Measurements from ENCODE around the gene TRMT61A.
A peak's percentile ranks its signal among the peaks of the same experiment; 100 is the strongest.

The TRMT61A gene

DNA sequence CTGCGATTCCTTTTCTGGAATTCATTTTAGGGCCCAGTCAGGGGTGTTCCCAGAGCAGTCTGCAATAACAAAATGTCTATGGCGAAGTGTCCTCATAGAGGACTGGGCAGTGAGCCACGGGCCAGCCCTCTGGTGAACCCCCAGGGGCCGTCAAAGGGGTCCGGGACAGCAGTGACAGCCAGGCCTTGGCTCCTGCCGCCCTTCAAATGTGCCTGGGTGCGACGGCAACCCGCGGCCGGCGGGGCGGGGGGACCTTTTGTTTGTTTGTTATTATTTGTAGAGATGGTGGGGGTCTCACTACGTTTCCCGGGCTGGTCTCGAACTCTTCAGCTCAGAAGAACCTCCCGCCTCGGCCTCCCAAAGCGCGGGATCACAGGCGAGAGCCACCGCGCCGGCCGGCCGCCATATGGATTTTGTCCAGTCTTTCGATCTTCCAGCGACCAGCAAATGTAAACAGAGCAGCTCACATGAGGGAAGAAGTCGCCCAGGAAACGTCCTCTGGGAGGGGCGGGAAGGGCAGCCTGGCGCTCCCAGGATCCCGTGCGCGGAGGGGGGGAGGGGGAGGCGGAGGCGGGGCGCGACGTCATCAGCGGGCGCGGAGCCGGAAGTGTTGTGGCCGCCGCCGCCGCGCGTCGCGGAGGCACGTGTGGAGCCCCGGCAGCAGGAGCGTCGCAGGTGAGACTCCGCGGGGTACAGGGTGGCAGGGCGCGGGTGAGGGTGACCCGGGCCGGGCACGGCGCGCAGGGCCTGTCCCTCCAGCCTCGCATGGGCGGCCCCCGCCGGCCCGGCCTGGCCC, at the start of gene TRMT61A:
Gene TRMT61A, plus strand, starts transcription at position 610 of the 796 bp plus-strand sequence. CDS start 783 bp downstream, outside the sequence.
- DNase-seq (ENCODE audit: low read depth), result peak; percentile 44

DNA sequence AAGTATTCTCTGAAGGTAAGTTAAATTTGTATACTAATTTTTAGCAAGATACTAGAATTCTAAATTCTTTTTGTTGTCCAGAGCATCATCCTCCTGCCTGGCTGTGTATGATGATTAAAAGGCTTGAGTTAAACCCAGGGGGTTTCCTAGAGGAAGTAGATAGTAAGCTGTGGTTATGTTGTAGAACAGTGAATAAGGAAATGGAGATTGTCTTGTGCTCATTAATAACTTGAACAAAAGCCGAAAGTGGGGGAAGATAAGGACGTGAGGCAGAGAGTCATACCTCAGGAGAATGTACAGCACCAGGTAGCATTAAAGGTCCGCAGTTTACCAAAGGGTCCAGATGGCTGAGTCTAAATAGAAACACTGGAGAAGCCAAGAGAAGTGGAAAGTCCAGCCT, 48.4 kb upstream of the TRMT61A start:
- no peak for DNase-seq (ENCODE audit: low read depth)

DNA sequence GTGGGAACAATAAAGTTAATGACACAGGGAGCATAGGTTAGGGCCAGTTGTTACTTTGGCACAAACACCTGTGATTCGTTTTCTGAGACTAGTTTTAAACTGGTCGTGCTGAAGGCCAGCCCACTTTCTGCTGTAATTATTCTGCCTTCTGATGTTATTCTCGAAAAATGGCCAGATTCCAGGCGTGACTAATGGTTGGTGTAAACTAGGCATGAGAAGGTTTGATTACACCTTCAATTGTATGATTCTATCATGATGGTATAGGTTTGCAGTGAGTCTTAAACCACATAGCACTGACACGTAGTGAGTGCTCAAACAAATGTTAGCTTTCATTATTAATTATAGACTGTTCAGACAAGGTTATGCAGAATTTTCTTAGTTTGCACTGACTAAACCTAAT, 45.4 kb upstream of the TRMT61A start:
- no peak for DNase-seq (ENCODE audit: low read depth)

GRCh38 chr14:103485504-103485903, 43.5 kb upstream of the TRMT61A start:
- DNase-seq (ENCODE audit: low read depth), result no peak

DNA sequence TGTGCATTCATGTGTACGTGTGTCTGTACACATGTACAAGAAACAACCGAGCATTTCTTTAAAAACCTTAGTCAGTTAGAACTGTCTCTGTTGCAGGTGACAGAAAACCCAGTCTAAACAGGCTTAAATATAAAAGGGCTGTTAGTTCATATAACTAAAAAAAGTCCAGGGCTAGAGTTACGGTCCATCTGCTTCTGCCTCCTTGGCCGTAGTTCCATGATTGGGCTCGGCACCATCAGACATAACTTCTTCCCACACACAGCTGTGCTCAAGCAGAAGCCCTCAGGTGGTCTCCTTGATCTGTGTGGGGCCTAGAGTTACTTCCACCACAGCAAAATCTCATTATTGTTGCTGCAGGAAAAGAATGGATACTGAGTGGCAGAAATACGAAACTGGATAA, 40.9 kb upstream of the TRMT61A start:
- no peak for DNase-seq (ENCODE audit: low read depth)

GRCh38 chr14:103488960-103489359, 40.0 kb upstream of the TRMT61A start:
- DNase-seq (ENCODE audit: low read depth), result no peak

- no peak for DNase-seq (ENCODE audit: low read depth)
These were observed 39.4 kb upstream of the TRMT61A start for GRCh38 chr14:103489621-103490020.

DNA sequence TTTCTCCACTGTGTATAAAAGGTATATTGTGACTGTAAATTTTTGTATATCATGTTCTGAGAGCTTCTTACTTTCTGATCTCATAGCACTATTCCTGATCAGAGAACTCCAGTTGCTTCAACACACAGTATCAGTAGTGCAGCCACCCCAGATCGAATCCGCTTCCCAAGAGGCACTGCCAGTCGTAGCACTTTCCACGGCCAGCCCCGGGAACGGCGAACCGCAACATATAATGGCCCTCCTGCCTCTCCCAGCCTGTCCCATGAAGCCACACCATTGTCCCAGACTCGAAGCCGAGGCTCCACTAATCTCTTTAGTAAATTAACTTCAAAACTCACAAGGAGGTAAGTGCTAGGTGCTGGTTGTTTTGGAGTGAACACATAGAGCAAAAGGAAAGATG, 37.3 kb upstream of the TRMT61A start:
- no peak for DNase-seq (ENCODE audit: low read depth)

DNA sequence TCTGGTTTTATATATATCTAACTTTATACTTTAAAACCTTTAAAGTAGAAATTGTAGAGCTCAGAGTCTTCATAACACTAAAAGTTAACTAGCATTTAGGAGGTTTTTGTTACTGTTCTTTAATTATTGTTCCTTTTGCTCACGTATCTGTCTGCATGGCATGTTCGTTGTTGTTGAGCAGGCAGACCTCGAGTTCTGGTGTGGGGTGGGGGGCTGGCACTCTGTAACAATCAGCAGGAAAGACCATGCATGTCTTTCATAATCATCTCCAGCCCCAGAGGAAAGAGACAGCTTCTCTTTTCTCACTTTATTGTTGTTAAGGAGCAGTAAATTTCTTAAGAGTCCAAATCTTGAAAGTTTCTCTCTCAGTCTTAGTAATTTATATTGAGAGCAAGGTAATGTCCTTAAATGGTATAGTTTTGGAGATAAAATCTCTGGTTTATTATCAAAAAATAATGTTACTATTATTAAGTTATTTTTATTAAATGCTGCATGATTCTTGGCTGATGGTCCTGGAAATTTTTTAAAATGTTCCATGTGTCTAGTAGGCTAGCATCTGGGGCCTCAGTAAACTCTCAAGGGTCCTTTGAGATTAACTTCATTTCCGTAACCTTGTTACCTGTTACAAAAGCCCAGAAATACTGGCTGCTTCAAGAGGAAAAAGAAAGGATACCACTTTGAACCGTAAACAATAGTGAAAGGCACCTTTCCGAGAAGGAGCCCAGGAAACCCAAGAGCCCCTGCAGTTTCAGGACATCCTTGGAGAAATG, 36.7 kb upstream of the TRMT61A start:
- no peak for DNase-seq (ENCODE audit: low read depth)

GRCh38 chr14:103495854-103496253, 33.1 kb upstream of the TRMT61A start:
- DNase-seq (ENCODE audit: low read depth), result no peak

- DNase-seq (ENCODE audit: low read depth), result no peak
These were observed 32.2 kb upstream of the TRMT61A start for GRCh38 chr14:103496776-103497175.

DNA sequence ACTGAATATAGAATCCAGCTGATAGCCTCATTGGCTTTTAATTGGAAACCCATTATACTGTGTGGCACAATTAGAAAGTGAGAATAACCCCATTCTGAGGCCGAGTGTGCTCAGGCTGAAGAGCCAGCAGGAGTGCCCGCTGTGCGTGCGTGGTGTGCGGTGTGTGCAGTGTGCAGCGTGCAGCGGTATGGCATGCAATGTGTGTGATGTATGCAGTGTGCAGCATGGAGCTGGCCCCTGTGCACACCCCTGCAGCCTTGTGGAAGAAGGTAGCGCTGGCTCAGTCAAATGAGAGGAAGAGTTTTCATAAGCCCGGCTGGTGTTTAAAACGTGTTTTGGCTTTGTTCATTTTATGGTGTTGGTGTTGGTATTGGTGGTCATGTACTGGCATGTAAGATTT, 29.3 kb upstream of the TRMT61A start:
- DNase-seq (ENCODE audit: low read depth), result no peak

DNA sequence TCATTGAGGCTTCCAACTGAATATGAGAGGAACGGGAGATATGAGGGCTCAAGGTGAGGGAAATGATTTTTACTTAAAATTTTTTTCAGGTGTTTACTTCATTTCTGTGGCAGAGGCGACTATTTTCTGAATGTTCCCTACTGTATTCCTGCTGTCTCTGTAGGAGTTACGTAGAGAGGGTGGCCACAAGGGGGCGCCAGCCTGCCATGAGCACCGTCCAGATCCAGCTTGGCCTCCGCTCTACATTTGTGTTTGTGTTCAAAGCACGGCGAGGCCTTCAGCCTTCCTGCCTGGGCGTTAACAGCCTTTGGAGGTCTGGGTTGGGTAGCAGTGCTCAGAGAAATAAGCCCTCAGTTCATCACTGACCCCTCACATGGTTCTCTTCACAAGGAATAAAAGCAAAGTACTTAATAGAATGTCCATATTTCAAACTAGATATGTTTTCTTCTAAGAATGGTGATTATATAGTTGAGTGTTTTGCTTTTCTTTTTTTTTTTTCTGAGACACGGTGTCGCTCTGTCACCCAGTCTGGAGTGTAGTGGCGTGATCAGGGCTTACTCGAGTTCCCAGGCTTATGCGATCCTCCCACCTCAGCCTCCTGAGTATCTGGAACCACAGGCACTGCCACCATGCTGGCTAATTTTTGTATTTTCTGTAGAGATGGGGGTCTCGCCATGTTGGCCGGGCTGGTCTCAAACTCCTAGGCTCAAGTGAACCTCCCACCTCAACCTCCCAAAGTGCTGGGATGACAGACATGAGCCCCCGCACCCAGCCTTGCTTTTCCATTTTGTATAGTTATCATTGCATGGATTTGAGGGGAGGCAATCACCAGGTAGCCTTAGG, 28.6 kb upstream of the TRMT61A start:
- DNase-seq (ENCODE audit: low read depth), result peak; percentile 68

- DNase-seq (ENCODE audit: low read depth), result no peak
These were observed 27.7 kb upstream of the TRMT61A start for GRCh38 chr14:103501041-103501870.

DNA sequence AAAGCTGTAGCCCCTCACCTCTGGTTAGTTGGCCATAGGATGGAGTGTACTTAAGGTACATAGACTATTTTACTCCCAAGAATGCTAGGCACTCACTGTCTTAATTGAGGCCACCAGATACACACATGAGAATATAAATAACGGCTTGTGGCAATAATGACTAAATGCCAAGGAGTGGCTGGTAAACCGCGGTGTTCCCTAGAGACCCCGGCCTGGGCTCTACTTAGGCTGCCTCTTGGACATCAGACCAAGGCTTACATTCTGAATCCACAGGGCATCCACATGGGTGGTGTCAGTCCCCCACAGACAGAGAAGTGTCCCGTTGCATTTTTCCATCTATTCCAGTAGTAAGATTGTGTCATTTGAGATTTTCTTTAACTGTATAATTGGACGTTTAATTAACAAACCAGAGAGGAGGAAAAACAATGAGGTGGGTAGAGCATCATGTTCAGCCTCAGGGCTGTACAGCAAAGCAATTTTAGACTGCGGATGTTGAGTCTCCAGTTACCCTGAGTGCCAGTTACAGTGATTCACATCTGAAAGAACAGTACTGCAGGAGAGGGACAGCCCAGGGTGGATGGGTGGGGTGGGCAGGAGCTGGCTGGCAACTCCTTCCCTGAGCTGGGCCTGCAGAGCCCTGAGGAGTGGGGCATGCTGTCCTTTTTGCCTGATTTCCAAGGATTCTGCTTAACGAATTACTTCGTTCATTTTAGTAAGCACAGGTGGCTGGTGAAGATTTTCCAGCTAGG, 26.9 kb upstream of the TRMT61A start:
- DNase-seq (ENCODE audit: low read depth), result no peak

DNA sequence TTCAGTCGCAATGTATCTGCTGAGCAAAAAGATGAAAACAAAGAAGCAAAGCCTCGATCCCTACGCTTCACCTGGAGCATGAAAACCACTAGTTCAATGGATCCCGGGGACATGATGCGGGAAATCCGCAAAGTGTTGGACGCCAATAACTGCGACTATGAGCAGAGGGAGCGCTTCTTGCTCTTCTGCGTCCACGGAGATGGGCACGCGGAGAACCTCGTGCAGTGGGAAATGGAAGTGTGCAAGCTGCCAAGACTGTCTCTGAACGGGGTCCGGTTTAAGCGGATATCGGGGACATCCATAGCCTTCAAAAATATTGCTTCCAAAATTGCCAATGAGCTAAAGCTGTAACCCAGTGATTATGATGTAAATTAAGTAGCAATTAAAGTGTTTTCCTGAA, 26.1 kb upstream of the TRMT61A start:
- no peak for DNase-seq (ENCODE audit: low read depth)

GRCh38 chr14:103503296-103503695, 25.7 kb upstream of the TRMT61A start:
- no peak for DNase-seq (ENCODE audit: low read depth)

DNA sequence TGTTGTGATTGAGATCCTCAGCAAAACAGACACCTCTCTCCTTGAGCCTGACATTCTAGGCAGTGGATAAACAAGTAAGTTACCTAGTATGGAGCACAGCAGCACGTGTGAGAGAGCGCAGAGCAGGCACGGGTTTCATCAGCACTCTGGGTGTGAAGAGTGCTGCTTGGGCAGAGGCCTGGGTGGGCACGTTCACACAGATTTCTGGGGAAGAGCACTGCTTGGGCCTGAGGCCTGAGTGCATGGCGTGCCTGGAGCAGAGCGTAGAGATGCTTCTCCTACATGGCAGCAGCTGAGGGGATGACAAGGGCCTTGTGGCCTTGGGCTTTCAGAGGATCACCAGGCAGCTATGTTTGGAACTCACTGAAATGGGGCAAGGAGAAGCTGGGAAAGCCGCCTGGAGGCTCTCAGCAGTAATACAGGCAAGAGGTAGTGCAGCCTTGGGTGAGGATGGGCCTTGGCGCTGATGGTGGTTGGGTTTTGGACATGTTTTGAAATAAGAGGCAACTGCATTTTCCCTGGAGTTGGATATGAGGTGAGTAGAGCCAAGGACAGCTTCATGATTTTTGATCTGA, 23.9 kb upstream of the TRMT61A start:
- DNase-seq (ENCODE audit: low read depth), result no peak

DNA sequence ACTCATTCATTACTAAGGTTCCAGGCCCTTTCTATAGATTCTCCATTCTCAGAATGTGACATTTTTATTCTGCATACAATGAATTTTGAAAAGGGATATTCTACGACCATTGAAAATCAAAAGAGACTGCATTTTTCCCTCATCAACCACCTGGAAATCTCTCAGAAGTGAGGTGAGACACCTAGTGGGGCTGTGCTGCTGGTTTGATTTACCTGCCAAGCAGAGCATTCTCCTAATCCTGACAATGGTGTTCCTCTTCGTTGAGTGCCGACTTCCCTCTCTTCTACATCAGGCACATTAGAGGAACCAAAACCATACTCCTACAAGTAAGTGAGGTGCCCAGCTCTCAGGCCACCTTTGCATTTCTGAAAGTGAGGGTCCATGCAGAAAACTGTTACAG, 21.2 kb upstream of the TRMT61A start:
- DNase-seq (ENCODE audit: low read depth), result no peak

DNA sequence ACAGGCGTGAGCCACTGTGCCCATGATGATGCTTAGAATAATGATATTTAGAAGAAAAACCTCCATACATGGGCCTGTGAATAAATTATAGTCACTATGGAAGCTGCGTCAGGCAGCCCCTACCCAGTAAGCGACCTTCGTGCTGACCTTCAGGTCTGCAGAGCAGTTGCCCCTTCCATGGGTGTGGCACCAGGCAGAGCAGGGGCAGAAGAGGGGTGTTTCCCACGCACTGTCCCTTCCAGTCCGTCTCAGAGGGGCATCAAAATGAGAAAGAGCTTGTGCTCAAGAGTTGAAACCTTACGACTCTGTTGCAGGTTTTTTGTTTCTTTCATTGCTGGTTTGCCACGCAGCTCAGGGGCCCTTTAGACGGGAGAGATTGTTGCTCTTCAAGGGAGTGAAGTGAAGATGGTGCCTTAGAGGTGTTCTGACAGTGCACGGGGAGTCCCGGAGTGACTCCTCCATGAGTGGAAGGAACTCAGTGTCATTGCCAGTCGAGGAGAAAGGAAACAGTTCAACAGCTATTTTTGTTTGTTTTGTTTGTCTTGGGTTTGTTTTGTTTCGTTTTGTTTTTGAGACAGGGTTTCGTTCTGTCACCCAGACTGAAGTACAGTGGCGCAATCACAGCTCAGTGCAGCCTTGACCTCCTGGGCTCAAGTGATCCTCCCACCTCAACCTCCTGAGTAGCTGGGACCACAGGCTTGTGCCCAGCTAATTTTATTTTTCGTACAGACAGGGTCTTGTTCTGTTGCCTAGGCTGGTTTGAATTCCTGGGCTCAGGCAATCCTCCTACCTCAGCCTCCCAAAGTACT, 20.3 kb upstream of the TRMT61A start:
- DNase-seq (ENCODE audit: low read depth), result no peak
